HuH-7 (cell line): ENCODE results near the gene OR5A1.
A peak's percentile ranks its signal among the peaks of the same experiment; 100 is the strongest.
"Not testable (repeated sequence)": the region's sequence is repeated elsewhere in the genome, so short reads cannot be mapped to it uniquely, and the experiment has no call there.

Source experiments
- DNase-seq: peaks from one replicate; pipeline ENCODE4 v3.0.0; 2011; ENCODE audit warnings: low spot score

Gene OR5A1

DNA sequence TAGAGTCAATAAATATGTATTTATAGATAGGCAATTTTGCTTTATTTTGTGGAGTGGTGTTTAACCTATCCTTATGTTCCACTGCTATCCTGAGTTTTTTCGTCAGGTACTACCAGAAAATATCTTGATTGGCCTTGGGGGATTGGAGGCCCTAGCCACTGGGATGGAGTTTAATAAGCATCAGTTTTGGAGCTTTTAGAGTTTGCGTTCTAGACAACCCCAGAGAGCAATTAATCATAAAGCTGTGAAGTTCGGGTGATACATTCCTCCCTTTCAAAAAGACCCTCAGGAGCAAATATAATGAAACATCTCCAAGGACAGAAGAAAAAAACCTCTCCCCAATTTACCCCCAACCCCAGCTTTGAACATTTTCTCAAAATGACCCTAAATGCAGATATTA lies at the start of gene OR5A1:
Gene OR5A1 (plus strand): TSS at position 301 of the 400 bp plus-strand sequence. CDS start 6,700 bp downstream, outside the sequence.
- DNase-seq: no peak

DNA sequence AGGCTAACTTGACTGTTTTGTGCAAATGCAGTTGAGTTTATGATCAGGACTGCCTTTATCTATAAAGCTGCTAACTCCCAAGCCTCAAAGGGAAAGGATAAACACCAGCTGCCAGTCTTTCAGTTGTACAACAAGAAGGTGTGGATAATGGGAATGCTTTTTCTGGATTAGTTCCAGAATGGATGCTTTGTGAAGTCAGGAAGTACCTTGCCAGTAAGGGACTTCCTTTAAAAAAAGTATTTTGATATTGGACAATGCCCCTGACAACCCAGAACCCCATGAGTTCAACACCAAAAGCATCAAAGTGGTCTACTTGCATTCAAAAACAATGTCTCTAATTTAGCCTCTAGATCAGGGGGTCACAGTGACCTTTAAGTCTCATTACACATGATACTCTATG lies 42.1 kb upstream of the OR5A1 start:
- no peak for DNase-seq

DNA sequence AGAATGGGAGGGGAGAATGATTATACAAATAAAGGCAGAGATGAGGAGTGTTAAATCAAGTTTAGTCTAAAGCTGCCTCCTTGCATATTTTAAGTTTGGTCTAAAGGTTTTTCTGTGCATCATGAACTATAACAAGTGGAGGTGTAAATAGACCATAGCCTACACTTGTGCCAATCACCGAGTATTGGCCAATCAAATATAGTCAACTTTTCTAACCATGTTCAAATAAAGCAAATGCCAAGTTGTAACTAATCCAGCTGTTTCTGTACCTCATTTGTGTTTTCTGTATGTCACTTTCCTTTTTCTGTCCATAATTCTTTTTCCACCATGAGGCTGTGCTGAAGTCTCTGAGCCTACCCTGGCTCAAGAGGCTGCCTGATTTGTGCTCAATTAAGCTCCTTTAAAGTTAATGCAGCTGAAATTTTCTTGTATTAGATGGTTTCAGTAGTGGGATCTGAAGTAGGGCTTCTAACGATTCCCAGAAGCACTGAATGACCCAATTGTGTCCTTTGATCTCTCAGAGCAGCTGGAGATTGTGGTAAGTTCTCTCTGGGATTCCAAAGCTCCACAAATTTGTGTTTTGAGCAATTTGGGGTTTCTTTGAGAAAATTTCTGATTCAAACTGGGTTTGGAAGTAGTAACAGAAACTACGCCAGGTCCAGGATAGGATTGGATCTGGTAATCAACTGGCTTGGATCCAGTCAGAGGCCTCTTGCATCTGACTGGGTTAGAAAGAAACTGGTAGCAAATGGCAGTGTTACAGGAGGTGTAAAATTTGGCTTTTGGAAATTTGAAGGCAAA lies 35.6 kb upstream of the OR5A1 start:
- no peak for DNase-seq

DNA sequence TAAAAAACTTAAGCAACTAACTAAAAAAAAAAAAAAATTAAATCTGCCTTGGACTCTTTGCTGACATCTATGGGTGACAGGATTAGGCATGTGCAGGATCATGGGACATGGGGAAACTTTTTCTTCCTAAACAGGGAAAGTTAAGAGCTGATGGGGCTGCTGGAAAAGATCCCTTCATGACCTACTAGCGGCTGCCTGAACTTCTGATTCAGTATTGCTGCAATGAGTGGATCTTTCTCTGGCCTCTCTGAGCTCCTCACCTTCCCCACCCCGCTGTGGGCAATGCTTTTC lies 35.1 kb upstream of the OR5A1 start:
- no peak for DNase-seq

DNA sequence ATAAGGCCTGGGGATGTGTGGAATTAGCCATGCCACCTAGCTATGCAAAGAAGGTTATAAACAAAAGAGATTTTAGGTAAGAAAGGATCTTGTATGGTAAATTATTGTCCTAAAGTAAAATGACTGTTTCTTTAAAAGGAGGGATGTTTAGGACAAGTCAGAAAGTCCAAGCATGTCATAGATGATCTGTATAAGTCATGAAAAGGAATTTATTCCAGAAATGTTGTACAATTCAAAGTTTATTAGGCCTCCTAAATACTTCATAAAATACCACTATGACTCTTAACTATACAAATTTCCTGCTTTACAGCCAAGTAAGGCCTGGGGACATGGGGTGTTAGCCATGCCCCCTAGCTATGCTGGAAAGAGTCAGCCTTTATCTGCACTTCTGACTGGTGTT lies 32.7 kb upstream of the OR5A1 start:
- no peak for DNase-seq

DNA sequence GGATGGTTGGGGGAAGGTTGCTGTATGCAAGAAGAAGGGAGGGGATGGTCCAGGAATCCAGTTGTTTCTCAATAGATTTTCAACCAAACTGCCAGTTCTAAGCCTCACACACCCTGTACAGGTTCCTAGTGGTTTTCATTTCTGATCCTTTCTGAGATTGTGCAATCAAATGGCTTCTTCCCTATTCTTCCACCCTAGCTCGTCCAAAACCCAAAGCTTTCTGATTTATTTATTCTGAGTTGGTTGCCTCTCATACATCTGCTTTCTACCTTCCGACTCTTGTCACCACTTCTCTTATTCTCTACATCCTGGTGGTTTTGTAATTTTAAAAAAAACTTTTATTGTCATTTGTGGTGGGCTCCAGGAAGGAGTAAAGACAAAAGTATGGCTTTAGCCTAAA lies 22.6 kb upstream of the OR5A1 start:
- DNase-seq: no peak

DNA sequence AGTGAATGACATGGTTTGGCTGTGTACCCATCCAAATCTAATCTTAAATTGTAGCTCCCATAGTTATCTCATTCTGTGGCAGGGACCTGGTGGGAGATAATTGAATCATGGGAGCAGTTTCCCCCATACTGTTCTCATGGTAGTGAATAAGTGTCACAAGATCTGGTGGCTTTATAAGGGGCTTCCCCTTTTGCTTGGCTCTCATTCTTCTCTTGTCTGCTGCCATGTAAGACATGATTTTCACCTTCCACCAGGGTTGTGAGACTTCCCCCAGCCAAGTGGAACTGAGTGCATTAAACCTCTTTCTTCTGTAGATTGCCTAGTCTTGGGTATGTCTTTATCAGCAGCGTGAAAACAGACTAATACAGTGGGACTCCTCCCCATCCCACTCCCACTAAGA lies 21.2 kb upstream of the OR5A1 start:
- DNase-seq: no peak

DNA sequence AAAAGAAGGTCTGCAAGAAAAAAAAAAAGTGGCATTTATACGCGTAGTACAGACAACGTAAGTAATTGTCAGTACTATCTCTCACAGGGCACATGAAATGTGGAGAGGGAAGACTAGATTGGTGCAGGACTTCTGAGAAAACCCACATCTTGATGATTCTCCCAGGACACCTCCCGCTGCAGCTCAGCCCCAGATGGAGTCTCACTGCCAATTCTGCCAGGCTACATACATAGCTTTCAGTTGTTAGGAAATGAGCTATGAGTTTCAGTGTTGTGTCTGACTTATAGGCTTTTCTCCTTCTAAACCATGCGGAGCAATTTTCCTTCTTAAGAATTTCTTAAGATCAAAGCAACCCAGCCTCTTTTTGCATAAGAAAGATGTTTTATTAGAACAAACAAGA lies 19.7 kb upstream of the OR5A1 start:
- no peak for DNase-seq

DNA sequence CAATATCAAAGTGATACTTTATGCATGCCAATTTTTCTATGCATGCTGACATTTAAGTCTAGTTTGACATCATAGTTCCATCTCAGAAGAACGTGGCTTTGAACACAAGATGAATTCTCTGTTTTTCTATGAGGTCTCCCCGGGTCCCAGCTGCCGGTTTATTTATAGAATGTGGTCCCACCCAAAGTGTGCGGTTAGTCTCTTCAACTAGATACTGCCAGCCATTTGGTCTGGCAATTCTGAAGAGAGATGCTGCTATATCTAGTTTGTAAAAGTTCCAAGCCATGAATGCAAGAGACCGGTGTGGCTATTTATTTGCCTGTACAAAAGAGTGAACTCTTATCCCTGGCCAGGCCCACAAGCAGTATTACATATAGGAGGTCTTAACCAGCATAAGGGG lies 19.2 kb upstream of the OR5A1 start:
- DNase-seq: no peak

DNA sequence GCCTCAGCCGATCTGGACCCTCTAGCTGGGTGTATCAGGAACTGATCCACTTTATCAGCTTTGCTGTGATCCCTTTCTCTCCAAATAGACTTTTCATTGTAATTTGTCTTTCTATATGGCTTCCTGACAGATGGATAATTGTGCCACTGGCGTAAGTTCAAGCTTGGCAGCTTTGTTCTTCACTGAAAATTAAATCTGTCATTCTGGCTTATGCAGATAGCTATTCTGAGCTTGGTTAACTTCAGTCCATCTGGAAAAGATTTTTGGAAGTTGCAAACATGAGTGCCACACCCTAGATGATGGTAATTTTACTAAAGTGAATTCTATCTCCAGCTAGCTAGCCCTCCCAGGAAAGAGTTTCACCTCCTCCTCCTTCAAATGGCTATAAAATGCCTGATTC lies 18.1 kb upstream of the OR5A1 start:
- no peak for DNase-seq

DNA sequence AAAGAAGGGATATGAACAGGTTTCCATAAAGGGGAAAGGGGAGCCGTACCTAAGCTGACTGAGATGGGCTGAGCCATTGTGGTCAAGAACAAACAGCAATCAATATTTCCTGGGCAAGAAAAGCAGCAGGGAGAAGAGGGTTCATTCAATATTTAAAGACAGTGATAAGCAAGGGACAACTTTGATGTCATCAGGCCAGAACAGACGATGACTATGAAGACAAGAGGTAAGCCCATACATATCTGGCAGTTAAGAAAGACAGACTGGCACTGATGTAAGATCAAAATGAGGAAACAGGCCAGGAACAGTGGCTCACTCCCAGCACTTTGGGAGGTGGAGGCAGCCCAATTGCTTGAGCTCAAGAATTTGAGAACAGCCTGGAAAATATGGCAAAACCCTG lies 12.4 kb upstream of the OR5A1 start:
- DNase-seq: no peak

DNA sequence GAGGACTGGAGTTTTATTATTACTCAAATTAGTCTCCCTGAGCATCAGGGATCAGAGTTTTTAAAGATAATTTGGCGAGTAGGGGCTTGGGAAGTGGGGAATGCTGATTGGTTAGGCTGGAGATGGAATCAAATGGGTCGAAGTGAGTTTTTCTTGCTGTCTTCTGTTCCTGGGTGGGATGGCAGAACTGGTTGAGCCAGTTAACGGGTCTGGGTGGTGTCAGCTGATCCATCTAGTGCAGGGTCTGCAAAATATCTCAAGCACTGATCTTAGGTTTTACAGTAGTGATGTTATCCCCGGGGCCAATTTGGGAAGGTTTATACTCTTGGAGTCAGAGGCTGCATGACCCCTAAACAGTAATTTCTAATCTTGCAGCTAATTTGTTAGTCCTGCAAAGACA lies 11.1 kb upstream of the OR5A1 start:
- no peak for DNase-seq

DNA sequence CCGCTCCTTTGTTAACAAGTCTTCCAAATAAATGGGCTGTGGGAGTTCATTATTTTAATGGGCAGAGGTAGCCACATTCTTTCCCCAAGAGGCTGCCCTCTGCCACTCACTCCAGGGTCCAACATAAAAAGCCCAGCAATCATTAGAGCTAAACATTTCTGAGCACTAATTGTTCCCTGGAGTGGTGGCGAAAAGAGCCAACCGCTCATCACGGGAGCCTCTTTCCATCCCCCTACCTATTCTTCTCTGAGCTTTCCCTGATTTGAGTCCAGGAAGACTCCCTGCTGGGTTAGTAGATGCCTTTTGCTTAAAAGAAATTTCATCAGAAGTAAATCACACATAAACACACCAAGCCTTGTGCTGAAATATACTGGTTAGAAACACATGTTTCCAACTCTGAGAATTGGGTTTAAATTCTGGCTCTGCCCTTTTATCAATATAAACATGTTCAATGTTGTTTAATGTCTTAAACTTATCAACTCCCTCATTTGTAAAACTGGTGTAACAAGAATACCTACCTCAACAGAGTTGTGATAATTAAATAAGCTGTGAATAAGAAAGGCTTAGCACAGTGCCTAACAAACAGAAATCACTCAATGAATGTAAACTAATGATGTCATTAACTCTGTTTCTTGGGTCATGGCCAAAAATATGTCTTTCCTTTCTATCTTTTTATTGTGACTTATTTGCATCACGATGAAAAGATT lies 9.8 kb upstream of the OR5A1 start, which contains the start of gene OR5A2:
Gene OR5A2 (minus strand): TSS at position 53 of the 707 bp plus-strand sequence. CDS start 3,460 bp downstream, outside the sequence.
- no peak for DNase-seq

DNA sequence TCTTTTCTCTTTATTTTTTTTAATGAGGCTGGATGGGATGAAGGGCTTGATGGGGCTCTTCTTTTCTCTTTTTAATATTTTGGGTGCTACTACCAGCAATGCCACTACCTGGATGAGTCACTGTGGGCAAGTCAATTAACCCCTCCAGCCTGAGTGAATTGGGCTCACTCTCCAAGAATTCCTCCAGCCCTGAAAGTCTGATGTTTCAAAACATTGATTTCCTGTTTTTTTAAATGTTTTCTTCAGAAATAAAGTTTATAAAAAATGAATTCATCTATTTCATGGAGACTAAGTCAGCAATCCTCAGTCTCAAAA lies 9.2 kb upstream of the OR5A1 start:
- no peak for DNase-seq

DNA sequence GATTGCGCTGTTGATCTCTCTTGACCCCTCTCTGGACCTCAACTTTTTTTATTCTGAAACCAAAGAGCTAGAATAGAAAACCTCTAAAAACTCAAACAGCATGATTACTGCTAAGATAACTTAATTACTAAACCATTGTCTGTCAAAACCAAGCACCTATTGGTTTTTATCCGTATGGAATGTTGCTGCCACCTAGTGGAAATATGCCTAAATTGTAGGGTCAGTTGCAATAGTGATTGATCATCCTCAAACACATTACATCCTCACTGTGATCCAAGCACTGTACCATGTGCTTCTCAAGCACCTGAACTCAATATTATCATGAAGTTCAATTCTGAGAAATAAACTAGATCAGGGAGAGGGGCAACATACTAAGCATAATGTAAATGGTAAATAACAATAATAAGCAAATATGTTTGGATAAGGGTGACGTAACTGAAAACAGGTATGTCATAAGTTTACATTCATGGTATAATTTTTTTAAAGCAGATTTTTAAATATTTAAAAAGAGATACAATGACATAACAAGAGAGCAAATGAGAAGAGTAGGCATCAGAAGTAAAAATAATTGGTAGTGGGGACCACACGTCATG lies 6.2 kb upstream of the OR5A1 start:
- DNase-seq: peak; percentile 18

DNA sequence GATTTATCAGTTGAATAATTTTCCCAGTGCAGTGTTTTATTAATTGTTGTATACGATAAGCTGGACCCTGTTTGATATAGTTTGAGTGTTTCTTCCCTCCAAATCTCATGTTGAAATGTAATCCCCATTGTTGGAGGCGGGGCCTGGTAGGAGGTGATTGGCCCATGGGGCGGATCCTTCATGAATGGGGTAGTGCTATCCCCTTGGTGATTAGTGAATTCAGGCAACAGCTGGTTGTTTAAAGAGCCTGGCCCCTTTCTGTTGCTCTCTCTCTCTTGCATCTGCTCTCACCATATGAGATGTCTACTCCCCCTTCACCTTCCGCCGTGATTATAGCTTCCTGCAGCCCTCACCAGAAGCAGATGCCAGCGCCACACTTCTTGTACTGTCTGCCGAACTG lies 1.5 kb downstream of the OR5A1 start:
- DNase-seq: no peak

DNA sequence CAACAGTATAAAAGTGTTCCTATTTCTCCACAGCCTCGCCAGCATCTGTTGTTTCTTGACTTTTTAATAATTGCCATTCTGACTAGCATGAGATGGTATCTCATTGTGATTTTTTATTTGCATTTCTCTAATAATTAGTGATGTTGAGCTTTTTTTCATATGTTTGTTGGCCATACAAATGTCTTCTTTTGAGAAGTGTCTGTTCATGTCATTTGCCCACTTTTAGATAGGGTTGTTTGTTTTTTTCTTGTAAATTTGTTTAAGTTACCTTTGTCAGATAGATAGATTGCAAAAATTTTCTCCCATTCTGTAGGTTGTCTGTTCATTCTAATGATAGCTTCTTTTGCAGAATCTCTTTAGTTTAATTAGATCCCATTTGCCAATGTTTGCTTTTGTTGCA lies 9.4 kb downstream of the OR5A1 start:
- DNase-seq: not testable (repeated sequence)

DNA sequence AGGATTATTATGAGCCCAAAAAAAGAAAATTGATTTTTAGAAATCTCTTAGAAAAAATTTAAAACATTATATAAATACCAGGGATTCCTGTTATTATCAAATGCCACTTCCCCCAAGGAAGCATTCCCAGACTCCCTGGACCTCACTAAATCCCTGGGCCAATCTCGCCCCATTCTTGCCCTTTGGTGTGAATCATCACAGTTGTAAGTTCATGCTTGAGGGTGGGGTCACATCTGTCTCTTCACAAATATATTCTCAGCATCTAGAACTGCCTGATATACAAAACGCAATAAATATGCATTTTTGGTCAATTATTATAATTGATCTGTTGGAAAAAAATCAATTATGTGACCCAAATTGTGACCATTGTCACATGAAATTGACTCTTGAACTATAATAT lies 12.2 kb downstream of the OR5A1 start:
- no peak for DNase-seq

DNA sequence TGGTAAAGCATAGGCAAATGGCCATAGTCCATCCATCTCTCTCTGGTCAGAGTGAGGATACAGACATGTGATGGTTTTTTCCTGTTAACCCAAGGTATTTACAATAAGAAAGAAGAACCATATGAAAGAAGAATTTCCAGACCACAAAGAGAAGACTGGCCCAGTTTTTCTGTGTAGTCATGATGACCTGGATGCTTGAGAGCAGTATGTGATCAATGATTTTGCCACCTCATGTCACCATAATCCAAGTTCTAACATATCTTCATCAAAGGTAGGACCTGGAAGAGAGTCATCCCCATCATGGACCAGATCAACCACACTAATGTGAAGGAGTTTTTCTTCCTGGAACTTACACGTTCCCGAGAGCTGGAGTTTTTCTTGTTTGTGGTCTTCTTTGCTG lies 20.4 kb downstream of the OR5A1 start, which contains the start of gene OR4D6:
Gene OR4D6 (plus strand): TSS at position 301 of the 400 bp plus-strand sequence. CDS start 0 bp downstream, at position 301.
- no peak for DNase-seq

DNA sequence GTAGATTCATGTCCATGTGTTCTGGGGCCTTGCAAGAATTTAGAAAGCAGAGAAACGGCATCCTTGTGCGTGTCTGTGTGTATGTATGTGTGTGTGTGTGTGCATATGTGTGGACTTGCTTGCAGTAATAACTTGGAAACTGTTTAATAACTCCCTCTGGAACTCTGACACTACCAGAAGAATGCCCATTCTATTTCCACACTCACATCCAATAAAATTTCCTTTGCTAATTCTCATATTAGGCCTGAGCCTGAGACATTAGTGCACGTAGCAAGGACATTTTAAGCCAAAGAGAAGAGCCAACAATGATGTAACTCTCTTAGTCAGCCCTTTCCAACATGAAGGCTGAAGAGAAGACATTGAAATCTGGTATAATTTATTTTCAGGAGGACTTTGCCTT lies 23.6 kb downstream of the OR5A1 start:
- DNase-seq: no peak

DNA sequence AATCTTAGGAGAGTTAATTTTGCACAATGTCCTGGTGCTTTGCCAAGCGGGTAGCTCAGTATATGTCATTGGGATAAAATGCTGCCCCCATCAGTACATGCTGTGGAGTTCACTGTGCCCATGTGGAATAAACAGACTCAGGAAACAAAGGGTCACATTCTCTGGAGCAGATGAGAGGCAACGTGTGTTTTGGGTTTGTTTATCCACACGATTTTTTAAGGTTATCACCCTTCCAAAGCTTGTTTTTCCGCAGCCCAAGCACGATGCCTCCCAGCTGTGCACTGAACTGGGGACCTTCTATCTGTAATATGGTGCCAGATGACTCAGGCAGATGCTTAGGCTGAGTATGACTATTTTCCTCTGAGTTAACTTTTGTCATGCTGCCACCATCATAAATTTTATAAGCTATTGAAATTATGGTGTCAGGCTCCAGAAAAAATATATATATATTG lies 26.9 kb downstream of the OR5A1 start:
- DNase-seq: no peak

DNA sequence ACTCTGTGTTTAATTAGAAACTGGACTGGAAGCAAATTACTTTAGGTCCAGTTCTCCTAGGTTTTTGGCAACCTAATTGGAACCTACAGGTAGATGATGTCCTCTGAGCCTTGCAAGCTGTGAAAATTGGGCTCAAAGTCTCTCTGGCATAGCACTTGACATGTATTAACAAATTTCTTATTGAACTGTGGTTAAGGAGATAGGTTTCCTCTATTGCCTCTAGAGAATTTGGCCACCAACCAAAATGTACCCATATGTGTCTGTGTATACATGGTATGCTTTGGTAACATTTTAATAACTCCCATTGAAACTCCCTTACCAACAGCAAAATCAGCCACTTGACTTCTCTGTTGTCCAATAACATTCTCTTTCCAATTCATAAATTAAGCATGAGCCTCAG lies 36.7 kb downstream of the OR5A1 start, which contains the start of gene OR4D10:
Gene OR4D10 (plus strand): TSS at position 301 of the 400 bp plus-strand sequence. CDS start 4,115 bp downstream, outside the sequence.
- no peak for DNase-seq

DNA sequence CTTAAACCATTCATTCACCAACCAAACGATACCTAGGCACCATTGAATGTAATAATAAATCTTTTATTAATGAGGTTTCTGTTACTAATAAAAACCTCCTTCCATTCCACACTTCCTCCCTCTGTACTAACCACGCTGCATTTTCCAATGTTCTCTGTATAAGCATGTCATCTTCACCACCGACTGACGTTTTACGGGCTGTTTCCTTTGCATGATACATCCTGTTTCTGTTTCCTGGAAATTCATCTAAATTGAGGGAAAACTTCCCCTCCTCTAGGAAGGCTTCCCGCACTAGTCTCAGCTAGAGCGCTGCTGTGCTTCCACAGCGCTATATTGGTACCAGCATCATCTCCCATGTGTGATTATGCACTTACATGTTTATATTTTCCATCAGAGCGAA lies 38.9 kb downstream of the OR5A1 start:
- no peak for DNase-seq
